ENCODE measurements around the gene FOXN3.

DNA sequence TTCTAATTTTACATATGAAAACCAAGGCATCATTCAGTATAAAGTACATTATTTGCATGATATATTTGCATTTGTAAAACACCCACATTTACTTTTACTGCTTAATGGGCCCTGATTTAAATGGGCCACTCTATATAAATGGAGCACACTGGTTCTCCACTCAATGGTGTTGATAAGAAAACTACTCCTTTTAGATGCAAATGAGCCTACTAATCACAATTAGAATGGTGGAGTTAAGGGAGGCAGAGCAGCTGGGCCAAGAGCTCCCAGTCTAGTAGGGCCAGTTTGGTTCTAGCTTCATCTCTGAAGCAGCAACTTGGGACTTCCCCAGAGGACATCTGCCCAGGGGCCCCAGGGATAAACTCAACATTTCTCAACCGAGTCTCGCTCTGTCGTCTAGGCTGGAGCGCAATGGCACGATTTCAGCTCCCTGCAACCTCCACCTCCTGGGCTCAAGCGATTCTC lies 120.7 kb downstream of the FOXN3 start:
- TF ChIP-seq, protein P1, sequence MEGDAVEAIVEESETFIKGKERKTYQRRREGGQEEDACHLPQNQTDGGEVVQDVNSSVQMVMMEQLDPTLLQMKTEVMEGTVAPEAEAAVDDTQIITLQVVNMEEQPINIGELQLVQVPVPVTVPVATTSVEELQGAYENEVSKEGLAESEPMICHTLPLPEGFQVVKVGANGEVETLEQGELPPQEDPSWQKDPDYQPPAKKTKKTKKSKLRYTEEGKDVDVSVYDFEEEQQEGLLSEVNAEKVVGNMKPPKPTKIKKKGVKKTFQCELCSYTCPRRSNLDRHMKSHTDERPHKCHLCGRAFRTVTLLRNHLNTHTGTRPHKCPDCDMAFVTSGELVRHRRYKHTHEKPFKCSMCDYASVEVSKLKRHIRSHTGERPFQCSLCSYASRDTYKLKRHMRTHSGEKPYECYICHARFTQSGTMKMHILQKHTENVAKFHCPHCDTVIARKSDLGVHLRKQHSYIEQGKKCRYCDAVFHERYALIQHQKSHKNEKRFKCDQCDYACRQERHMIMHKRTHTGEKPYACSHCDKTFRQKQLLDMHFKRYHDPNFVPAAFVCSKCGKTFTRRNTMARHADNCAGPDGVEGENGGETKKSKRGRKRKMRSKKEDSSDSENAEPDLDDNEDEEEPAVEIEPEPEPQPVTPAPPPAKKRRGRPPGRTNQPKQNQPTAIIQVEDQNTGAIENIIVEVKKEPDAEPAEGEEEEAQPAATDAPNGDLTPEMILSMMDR (conservative IDR thresholded peaks at IDR 0.05; ENCODE audit: low read length), result no peak
- no peak for TF ChIP-seq EZH2phosphoT487 (IDR thresholded peaks at IDR 0.05; ENCODE audit: borderline replicate concordance)
